ENCODE results near the gene TBL1X. TPM values are rescaled to one million over a fixed set of nuclear protein-coding genes. Genes with fewer than 3 reads are reported as not detected.

The TBL1X gene
- total and polyA plus RNA-seq, 2 of the 13 experiments (the other 11 are each of a cell fraction or from before 2014, with no cell fraction given), result 17.6 to 19.9 TPM

- TF ChIP-seq ZNF570 (CRISPR knock-in tag; IDR thresholded peaks at IDR 0.05; ENCODE audit: borderline replicate concordance) (no peak), SOX6 (IDR thresholded peaks at IDR 0.05) (no peak), SOX6 (CRISPR knock-in tag; IDR thresholded peaks at IDR 0.05) (no peak)
These were observed 50.6 kb downstream of the TBL1X start (continued) for GRCh38 chrX:9515489-9515888.

GRCh38 chrX:9515973-9516538 lies 51.2 kb downstream of the TBL1X start:
- Histone ChIP-seq H3K79me2 (ENCODE audit: insufficient read depth, low read length) (peaks cover 22% of the 10 kb centered on the region), H2AFZ (ENCODE audit: low read length) (no peak overlapping the region), H3K27ac (ENCODE audit: extremely low read length, insufficient read depth, low read length) (no peak overlapping the region), H3K4me3 (replicated peaks in 1 of 3; ENCODE audit: insufficient read depth in 1 of 3, low read depth in 2 of 3, low read length in 3 of 3) (no peak overlapping the region), H3K27me3 (ENCODE audit: control insufficient read depth in 1 of 2, insufficient read depth in 2 of 2, low read length in 2 of 2) (no peaks in the 10 kb centered on the region), H3K36me3 (replicated peaks in 1 of 2; ENCODE audit: control insufficient read depth in 1 of 2, insufficient read depth in 2 of 2, low read length in 2 of 2) (peaks cover 0 to 6% of the 10 kb centered on the region in 2 experiments; a peak in 3 of 5 replicates), H4K20me1 (ENCODE audit: insufficient read depth, low read length) (0 out of 2 replicates have a peak, but pooled peaks cover 3% of the 10 kb centered on the region), H3K4me2 (ENCODE audit: low read depth, low read length) (no peak overlapping the region), H3K9me3 (ENCODE audit: low read length) (no peaks in the 10 kb centered on the region), H3K4me1 (ENCODE audit: insufficient read depth, low read length) (peaks cover 31% of the 10 kb centered on the region), H3K9ac (ENCODE audit: insufficient read depth, low read depth, low read length) (no peak overlapping the region)
- intact Hi-C loops (cut with micrococcal nuclease; ENCODE audit: unreplicated experiment), result no loop called here
- no peak for ATAC-seq
- no TSS peak for BruUV-seq (replicated peaks)
- ChIA-PET POLR2A (no interaction called here), CTCF (ENCODE audit: low intra/inter-chr PET ratio, low total read pairs) (no interaction called here)
- FAIRE-seq, result no peak
- DNase-seq (ENCODE audit: low spot score), result no peak
- in situ Hi-C loops (cut with HindIII; ENCODE audit: extremely low pct_ligation_motif_present, low pct_unique_long_range_greater_than_20kb), result no loop called here
- 100% methylated on average over 3 of the region's 4 CpGs for WGBS (ENCODE audit: low lambda C conversion rate)
- TF ChIP-seq TOPORS (CRISPR knock-in tag; IDR thresholded peaks at IDR 0.05) (no peak), ZNF781 (CRISPR knock-in tag; IDR thresholded peaks at IDR 0.05; ENCODE audit: borderline replicate concordance, not compliant biosample characterization) (no peak), ZBTB37 (CRISPR knock-in tag; IDR thresholded peaks at IDR 0.05) (no peak), HOMEZ (CRISPR knock-in tag; IDR thresholded peaks at IDR 0.05; ENCODE audit: low read depth) (no peak), NFRKB (IDR thresholded peaks at IDR 0.05) (no peak), MTERF4 (CRISPR knock-in tag; IDR thresholded peaks at IDR 0.05) (no peak), SP140L (CRISPR knock-in tag; IDR thresholded peaks at IDR 0.05; ENCODE audit: borderline replicate concordance) (no peak), ZNF788 (CRISPR knock-in tag; IDR thresholded peaks at IDR 0.05; ENCODE audit: borderline replicate concordance) (no peak), TP53 (CRISPR knock-in tag; conservative IDR thresholded peaks at IDR 0.05) (no peak), NCOA2 (CRISPR knock-in tag; IDR thresholded peaks at IDR 0.05) (no peak), NR2F1 (CRISPR knock-in tag; IDR thresholded peaks at IDR 0.05) (no peak)
- TF ChIP-seq, protein P1, sequence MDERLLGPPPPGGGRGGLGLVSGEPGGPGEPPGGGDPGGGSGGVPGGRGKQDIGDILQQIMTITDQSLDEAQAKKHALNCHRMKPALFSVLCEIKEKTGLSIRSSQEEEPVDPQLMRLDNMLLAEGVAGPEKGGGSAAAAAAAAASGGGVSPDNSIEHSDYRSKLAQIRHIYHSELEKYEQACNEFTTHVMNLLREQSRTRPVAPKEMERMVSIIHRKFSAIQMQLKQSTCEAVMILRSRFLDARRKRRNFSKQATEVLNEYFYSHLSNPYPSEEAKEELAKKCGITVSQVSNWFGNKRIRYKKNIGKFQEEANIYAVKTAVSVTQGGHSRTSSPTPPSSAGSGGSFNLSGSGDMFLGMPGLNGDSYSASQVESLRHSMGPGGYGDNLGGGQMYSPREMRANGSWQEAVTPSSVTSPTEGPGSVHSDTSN (CRISPR knock-in tag; IDR thresholded peaks at IDR 0.05), result no peak
- TF ChIP-seq, protein P2, sequence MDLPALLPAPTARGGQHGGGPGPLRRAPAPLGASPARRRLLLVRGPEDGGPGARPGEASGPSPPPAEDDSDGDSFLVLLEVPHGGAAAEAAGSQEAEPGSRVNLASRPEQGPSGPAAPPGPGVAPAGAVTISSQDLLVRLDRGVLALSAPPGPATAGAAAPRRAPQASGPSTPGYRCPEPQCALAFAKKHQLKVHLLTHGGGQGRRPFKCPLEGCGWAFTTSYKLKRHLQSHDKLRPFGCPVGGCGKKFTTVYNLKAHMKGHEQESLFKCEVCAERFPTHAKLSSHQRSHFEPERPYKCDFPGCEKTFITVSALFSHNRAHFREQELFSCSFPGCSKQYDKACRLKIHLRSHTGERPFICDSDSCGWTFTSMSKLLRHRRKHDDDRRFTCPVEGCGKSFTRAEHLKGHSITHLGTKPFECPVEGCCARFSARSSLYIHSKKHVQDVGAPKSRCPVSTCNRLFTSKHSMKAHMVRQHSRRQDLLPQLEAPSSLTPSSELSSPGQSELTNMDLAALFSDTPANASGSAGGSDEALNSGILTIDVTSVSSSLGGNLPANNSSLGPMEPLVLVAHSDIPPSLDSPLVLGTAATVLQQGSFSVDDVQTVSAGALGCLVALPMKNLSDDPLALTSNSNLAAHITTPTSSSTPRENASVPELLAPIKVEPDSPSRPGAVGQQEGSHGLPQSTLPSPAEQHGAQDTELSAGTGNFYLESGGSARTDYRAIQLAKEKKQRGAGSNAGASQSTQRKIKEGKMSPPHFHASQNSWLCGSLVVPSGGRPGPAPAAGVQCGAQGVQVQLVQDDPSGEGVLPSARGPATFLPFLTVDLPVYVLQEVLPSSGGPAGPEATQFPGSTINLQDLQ (CRISPR knock-in tag; IDR thresholded peaks at IDR 0.05), result no peak
